GM12878 (cell line): ENCODE results near the gene ETNK2. TPM values are rescaled to one million over a fixed set of nuclear protein-coding genes. Genes with fewer than 3 reads are reported as not detected.

Source experiments
- ATAC-seq: fragments of 200-7000 bp; cut with Tn5 transposase; 3 replicates; pipeline ENCODE4 v1.9.1; 2020; ENCODE audit warnings: mild to moderate bottlenecking, moderate library complexity
- BruUV-seq: library from RNA; stranded (reverse); fragments of 400-500 nt; replicated peaks from 2 replicates; lab custom pipeline; 2021; lab: Mats Ljungman, UMichigan
- CTCF ChIA-PET: fragments of 300-600 bp; sonication (Branson Sonifier 250); formaldehyde crosslinking; extraction: SDS; loops from one replicate; lab custom pipeline; 2021; ENCODE audit warnings: inconsistent platforms; lab: Yijun Ruan, JAX
- POLR2A ChIA-PET: fragments of 350-600 bp; formaldehyde crosslinking; extraction: SDS; loops from one replicate; lab custom pipeline; 2021; ENCODE audit warnings: inconsistent platforms; lab: Charles Lee
- RAD21 ChIA-PET: fragments of 300-600 bp; sonication (Branson Sonifier 250); formaldehyde crosslinking; loops from one replicate; lab custom pipeline; 2023; ENCODE audit warnings: antibody characterized with exemption; ENCODE audit not compliant: unreplicated experiment; lab: Charles Lee
- SMC1A ChIA-PET: fragments of 300-600 bp; sonication (Branson Sonifier 250); formaldehyde crosslinking; loops from one replicate; lab custom pipeline; 2023; ENCODE audit not compliant: unreplicated experiment, uncharacterized antibody; lab: Charles Lee
- DNase-seq: peaks from one replicate; pipeline ENCODE4 v3.0.0-alpha.2; 2011; ENCODE audit warnings: low read depth, low spot score
- FAIRE-seq: peaks from 3 replicates; lab custom pipeline; 2011; peaks lifted over from hg19 to GRCh38; lab: Jason Lieb, UNC
- H2AFZ ChIP-seq: 2 replicates; pipeline ENCODE4 v1.6.0; 2011; ENCODE audit warnings: low read depth, low read length, control low read depth; ENCODE audit not compliant: control insufficient read depth
- H3K27ac ChIP-seq: 2 replicates; pipeline ENCODE4 v1.5.1; 2011; ENCODE audit warnings: control low read depth; ENCODE audit not compliant: control insufficient read depth, insufficient read depth
- H3K27me3 ChIP-seq, 2 experiments: replicated peaks in 1 of 2; 2 replicates each; pipeline versions ENCODE4 v1.6.0 to v1.6.1; 2011; ENCODE audit warnings: low read length in 1 of 2; ENCODE audit not compliant: control insufficient read depth in 2 of 2, insufficient read depth in 2 of 2
- H3K36me3 ChIP-seq, 2 experiments: 2 replicates each; pipeline ENCODE4 v1.5.1; 2011; ENCODE audit warnings: low read length in 1 of 2; ENCODE audit not compliant: control insufficient read depth in 2 of 2, insufficient read depth in 2 of 2
- H3K4me1 ChIP-seq: 2 replicates; pipeline ENCODE4 v1.6.1; 2011; ENCODE audit warnings: mild to moderate bottlenecking, low read length, moderate library complexity, mixed read lengths; ENCODE audit not compliant: control insufficient read depth, insufficient read depth
- H3K4me2 ChIP-seq: 2 replicates; pipeline ENCODE4 v1.6.0; 2011; ENCODE audit warnings: control low read depth; ENCODE audit not compliant: control insufficient read depth, insufficient read depth
- H3K4me3 ChIP-seq: fragments of 200-600 bp; sonication (generic); 2 replicates; pipeline ENCODE4 v1.5.1; 2016
- H3K79me2 ChIP-seq: 2 replicates; pipeline ENCODE4 v1.6.0; 2011; ENCODE audit warnings: low read length; ENCODE audit not compliant: control insufficient read depth, insufficient read depth
- H3K9ac ChIP-seq: 2 replicates; pipeline ENCODE4 v1.8.0; 2011; ENCODE audit warnings: low read length, control low read depth, mixed read lengths; ENCODE audit not compliant: control insufficient read depth, insufficient read depth
- H3K9me3 ChIP-seq: replicated peaks from 3 replicates; pipeline ENCODE4 v1.5.1; 2011; ENCODE audit warnings: mild to moderate bottlenecking, low read length; ENCODE audit not compliant: control insufficient read depth, insufficient read depth
- H4K20me1 ChIP-seq: 2 replicates; pipeline ENCODE4 v1.6.0; 2011; ENCODE audit not compliant: control insufficient read depth, insufficient read depth
- CBFB ChIP-seq: IDR thresholded peaks from 2 replicates; pipeline ENCODE4 v1.6.1; 2016; ENCODE audit warnings: antibody characterized with exemption, low read depth
- DPF2 ChIP-seq: fragments of 450-650 bp; IDR thresholded peaks from 2 replicates; pipeline ENCODE4 v1.6.1; 2017; ENCODE audit warnings: mild to moderate bottlenecking
- ESRRA ChIP-seq: IDR thresholded peaks from 2 replicates; pipeline ENCODE4 v1.6.1; 2012; ENCODE audit warnings: mild to moderate bottlenecking, low read length, improper control_type of control experiment
- ETV6 ChIP-seq, 2 experiments: fragments of 450-650 bp in 1 of 2; IDR thresholded peaks in 1 of 2; conservative IDR thresholded peaks in 1 of 2; 2 replicates each; pipeline ENCODE4 v1.6.1; 2014; ENCODE audit warnings: antibody characterized with exemption in 1 of 2, borderline replicate concordance in 1 of 2, low read depth in 1 of 2, mild to moderate bottlenecking in 1 of 2, moderate library complexity in 1 of 2
- FOXM1 ChIP-seq: IDR thresholded peaks from 2 replicates; pipeline ENCODE4 v1.6.1; 2012; ENCODE audit warnings: low read depth, mild to moderate bottlenecking, inconsistent platforms, low read length, moderate library complexity
- GABPA ChIP-seq: IDR thresholded peaks from 2 replicates; pipeline ENCODE4 v1.6.1; 2014; ENCODE audit warnings: antibody characterized with exemption, low read depth, mild to moderate bottlenecking, inconsistent platforms
- JUNB ChIP-seq: IDR thresholded peaks from 2 replicates; pipeline ENCODE4 v1.6.1; 2016; ENCODE audit warnings: antibody characterized with exemption, mild to moderate bottlenecking
- JUND ChIP-seq: IDR thresholded peaks from 2 replicates; pipeline ENCODE4 v1.6.1; 2012; ENCODE audit warnings: low read depth, mild to moderate bottlenecking, low read length, improper control_type of control experiment, moderate library complexity
- KAT2A ChIP-seq: conservative IDR thresholded peaks from 2 replicates; pipeline ENCODE4 v1.6.1; 2011; ENCODE audit warnings: low read depth, low read length; ENCODE audit not compliant: control insufficient read depth
- MYB ChIP-seq: fragments of 150-350 bp; IDR thresholded peaks from 2 replicates; pipeline ENCODE4 v1.6.1; 2014; ENCODE audit warnings: mild to moderate bottlenecking, low read depth, low read length, borderline replicate concordance
- NR2F1 ChIP-seq: fragments of 450-650 bp; conservative IDR thresholded peaks from 2 replicates; pipeline ENCODE4 v1.6.1; 2017; ENCODE audit warnings: mild to moderate bottlenecking
- SMC3 ChIP-seq: IDR thresholded peaks from 2 replicates; pipeline ENCODE4 v1.6.1; 2011; ENCODE audit warnings: low read length, improper control_type of control experiment, borderline replicate concordance
- ZBED1 ChIP-seq: IDR thresholded peaks from 2 replicates; pipeline ENCODE4 v1.6.1; 2016; ENCODE audit warnings: borderline replicate concordance
- WGBS: methylation state at CpG from one replicate; pipeline ENCODE4 v1.1.6; 2016; ENCODE audit warnings: low lambda C conversion rate; ENCODE audit not compliant: insufficient replicate concordance, insufficient coverage; ENCODE audit errors: missing lambda C conversion rate; 5-methylcytosine and 5-hydroxymethylcytosine counted together
- in situ Hi-C: fragments of 300-500 bp; cut with MboI; formaldehyde crosslinking; loops from 9 replicates; pipeline ENCODE4 v1.14.3; 2018; ENCODE audit warnings: mixed read lengths
- intact Hi-C: fragments of 100-400 bp; cut with micrococcal nuclease; formaldehyde crosslinking; loops from one replicate; pipeline ENCODE4 v1.14.2; 2022; ENCODE audit not compliant: unreplicated experiment
- polyA plus RNA-seq, 11 experiments: library from polyadenylated mRNA; depleted of rRNA in 4 of 11; unstranded in 6 of 11; stranded (reverse) in 5 of 11; fragments of >200 nt; fragmentation: Nextera tagmentation in 4 of 11; fragmentation: Illumina TruSeq in 1 of 11; extraction: Ambion mirVana in 4 of 11; extraction: Trizol in 1 of 11; gene quantifications; 1 replicate in 1 of 11; 2 replicates in 10 of 11; pipeline versions ENCODE4 v1.2.1 to v1.2.3, GENCODE V29; 2011 to 2016; ENCODE audit warnings: inconsistent platforms in 2 of 11, missing spikeins in 2 of 11, low read depth in 1 of 11
- total RNA-seq, 4 experiments: library from RNA; depleted of rRNA in 3 of 4; stranded (reverse); fragments of >200 nt in 3 of 4; fragmentation: Illumina TruSeq in 1 of 4; extraction: Trizol in 1 of 4; gene quantifications; 2 replicates each; pipeline versions ENCODE4 v1.2.1 to v1.2.3, GENCODE V29; 2013 to 2021
- TF ChIP-seq, protein P1 (sequence below): IDR thresholded peaks from 2 replicates; pipeline ENCODE4 v1.6.1; 2011; ENCODE audit warnings: low read depth, mild to moderate bottlenecking, low read length, moderate library complexity, borderline replicate concordance; ENCODE audit errors: extremely low read depth
- TF ChIP-seq, protein P2 (sequence below): fragments of 450-650 bp; IDR thresholded peaks from 2 replicates; pipeline ENCODE4 v1.6.1; 2017; ENCODE audit warnings: low read depth, mild to moderate bottlenecking, moderate library complexity
- TF ChIP-seq, protein P3 (sequence below): IDR thresholded peaks from 2 replicates; pipeline ENCODE4 v1.6.1; 2012; ENCODE audit warnings: low read depth, low read length, improper control_type of control experiment
- TF ChIP-seq, protein P4 (sequence below): fragments of 450-650 bp; IDR thresholded peaks from 2 replicates; pipeline ENCODE4 v1.6.1; 2017; ENCODE audit warnings: mild to moderate bottlenecking, moderate library complexity

ETNK2 gene
- total and polyA plus RNA-seq, 10 of the 15 experiments (the other 5 are each of a cell fraction or from before 2014, with no cell fraction given): 0.14 TPM; not detected in 9

DNA sequence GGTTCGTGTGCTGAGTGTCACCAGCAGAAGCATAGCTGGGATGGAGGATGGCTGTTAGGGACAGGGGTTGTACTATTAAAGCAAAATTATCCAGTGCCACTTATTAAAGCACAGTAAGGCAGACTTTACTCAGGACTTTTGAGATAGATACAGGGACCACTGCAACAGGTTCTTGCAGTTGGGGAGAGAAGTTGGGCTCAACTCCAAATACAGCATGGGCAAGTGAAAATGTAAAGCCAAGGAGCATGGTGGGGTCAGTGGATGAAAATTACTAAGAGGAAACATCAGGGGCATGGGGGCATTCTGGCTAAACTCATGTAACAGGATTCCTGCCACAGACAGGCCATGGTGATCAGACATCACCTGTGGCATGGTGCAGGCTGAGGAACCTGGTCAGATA lies 29.3 kb upstream of the ETNK2 start (continued):
- TF ChIP-seq, protein P1, sequence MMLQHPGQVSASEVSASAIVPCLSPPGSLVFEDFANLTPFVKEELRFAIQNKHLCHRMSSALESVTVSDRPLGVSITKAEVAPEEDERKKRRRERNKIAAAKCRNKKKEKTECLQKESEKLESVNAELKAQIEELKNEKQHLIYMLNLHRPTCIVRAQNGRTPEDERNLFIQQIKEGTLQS: no peak
- no peak for TF ChIP-seq DPF2

DNA sequence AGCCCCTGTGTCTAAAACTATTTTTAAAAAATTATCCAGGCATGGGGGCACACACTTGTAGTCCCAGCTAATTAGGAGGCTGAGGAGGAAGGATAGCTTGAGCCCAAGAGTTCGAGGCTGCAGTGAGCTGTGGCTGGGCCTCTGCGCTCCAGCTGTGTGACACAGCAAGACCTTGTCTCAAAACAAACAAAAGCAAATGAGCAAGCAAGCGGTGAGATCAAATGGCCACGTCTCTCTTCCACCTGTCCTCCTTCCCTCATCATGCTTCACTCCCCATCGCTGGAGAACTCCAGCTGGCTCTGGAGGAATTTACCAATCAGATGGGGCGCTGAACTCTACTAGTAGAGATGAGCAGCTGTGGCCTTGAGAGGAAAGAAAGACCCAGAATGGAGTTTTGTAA lies 28.3 kb upstream of the ETNK2 start:
- Histone ChIP-seq H3K4me2 (no peak overlapping the region), H3K9me3 (no peaks in the 10 kb centered on the region), H4K20me1 (no peaks in the 10 kb centered on the region), H3K27me3 (peaks cover 1 to 2% of the 10 kb centered on the region in 2 experiments; a peak in 3 of 4 replicates), H3K79me2 (no peaks in the 10 kb centered on the region), H3K4me3 (no peak overlapping the region), H2AFZ (no peak overlapping the region), H3K27ac (no peak overlapping the region), H3K9ac (no peak overlapping the region), H3K36me3 (no peaks in the 10 kb centered on the region), H3K4me1 (no peaks in the 10 kb centered on the region)
- 16% methylated on average over 6 of the region's 6 CpGs for WGBS
- FAIRE-seq (no peak), ATAC-seq (no peak), DNase-seq (no peak)
- in situ Hi-C loops: no loop called here
- CTCF ChIA-PET: interaction anchor here (1.6 to 2.1 kb wide), 2 partner anchors 26 to 184 kb away, joined by 4 to 7 read pairs; no protein-coding TSS in a partner anchor
- no TSS peak for BruUV-seq
- POLR2A ChIA-PET: no interaction called here
- RAD21 ChIA-PET: interaction anchor here (0.7 kb wide), 1 partner anchor 457 kb away, joined by 3 read pairs; no protein-coding TSS in a partner anchor
- intact Hi-C loops: no loop called here
- SMC1A ChIA-PET: no interaction called here
- TF ChIP-seq FOXM1 (no peak), KAT2A (no peak), CBFB (no peak), GABPA (no peak), DPF2 (no peak), JUND (no peak), MYB (no peak), ZBED1 (no peak), NR2F1 (no peak), SMC3 (no peak), ESRRA (no peak), ETV6 (conservative IDR thresholded peaks at IDR 0.05 in 1 of 2, IDR thresholded peaks at IDR 0.05 in 1 of 2; ENCODE audit: borderline replicate concordance in 1 of 2, low read depth in 1 of 2) (no peak), JUNB (no peak)
- TF ChIP-seq, protein P2, sequence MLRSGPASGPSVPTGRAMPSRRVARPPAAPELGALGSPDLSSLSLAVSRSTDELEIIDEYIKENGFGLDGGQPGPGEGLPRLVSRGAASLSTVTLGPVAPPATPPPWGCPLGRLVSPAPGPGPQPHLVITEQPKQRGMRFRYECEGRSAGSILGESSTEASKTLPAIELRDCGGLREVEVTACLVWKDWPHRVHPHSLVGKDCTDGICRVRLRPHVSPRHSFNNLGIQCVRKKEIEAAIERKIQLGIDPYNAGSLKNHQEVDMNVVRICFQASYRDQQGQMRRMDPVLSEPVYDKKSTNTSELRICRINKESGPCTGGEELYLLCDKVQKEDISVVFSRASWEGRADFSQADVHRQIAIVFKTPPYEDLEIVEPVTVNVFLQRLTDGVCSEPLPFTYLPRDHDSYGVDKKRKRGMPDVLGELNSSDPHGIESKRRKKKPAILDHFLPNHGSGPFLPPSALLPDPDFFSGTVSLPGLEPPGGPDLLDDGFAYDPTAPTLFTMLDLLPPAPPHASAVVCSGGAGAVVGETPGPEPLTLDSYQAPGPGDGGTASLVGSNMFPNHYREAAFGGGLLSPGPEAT: no peak
- TF ChIP-seq, protein P3, sequence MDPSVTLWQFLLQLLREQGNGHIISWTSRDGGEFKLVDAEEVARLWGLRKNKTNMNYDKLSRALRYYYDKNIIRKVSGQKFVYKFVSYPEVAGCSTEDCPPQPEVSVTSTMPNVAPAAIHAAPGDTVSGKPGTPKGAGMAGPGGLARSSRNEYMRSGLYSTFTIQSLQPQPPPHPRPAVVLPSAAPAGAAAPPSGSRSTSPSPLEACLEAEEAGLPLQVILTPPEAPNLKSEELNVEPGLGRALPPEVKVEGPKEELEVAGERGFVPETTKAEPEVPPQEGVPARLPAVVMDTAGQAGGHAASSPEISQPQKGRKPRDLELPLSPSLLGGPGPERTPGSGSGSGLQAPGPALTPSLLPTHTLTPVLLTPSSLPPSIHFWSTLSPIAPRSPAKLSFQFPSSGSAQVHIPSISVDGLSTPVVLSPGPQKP: no peak
- TF ChIP-seq, protein P4, sequence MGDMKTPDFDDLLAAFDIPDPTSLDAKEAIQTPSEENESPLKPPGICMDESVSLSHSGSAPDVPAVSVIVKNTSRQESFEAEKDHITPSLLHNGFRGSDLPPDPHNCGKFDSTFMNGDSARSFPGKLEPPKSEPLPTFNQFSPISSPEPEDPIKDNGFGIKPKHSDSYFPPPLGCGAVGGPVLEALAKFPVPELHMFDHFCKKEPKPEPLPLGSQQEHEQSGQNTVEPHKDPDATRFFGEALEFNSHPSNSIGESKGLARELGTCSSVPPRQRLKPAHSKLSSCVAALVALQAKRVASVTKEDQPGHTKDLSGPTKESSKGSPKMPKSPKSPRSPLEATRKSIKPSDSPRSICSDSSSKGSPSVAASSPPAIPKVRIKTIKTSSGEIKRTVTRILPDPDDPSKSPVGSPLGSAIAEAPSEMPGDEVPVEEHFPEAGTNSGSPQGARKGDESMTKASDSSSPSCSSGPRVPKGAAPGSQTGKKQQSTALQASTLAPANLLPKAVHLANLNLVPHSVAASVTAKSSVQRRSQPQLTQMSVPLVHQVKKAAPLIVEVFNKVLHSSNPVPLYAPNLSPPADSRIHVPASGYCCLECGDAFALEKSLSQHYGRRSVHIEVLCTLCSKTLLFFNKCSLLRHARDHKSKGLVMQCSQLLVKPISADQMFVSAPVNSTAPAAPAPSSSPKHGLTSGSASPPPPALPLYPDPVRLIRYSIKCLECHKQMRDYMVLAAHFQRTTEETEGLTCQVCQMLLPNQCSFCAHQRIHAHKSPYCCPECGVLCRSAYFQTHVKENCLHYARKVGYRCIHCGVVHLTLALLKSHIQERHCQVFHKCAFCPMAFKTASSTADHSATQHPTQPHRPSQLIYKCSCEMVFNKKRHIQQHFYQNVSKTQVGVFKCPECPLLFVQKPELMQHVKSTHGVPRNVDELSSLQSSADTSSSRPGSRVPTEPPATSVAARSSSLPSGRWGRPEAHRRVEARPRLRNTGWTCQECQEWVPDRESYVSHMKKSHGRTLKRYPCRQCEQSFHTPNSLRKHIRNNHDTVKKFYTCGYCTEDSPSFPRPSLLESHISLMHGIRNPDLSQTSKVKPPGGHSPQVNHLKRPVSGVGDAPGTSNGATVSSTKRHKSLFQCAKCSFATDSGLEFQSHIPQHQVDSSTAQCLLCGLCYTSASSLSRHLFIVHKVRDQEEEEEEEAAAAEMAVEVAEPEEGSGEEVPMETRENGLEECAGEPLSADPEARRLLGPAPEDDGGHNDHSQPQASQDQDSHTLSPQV: no peak
